GM12891 (cell line): ENCODE measurements around the gene TPR.

Experiments
- POLR2A ChIP-seq: IDR thresholded peaks from 2 replicates; pipeline ENCODE4 v1.6.1; 2011; ENCODE audit warnings: low read depth, low read length, control low read depth
- POU2F2 ChIP-seq: IDR thresholded peaks from 2 replicates; pipeline ENCODE4 v1.6.1; 2011; ENCODE audit warnings: low read depth, mild to moderate bottlenecking, control low read depth, low read length, moderate library complexity
- TAF1 ChIP-seq: IDR thresholded peaks from 2 replicates; pipeline ENCODE4 v1.6.1; 2011; ENCODE audit warnings: low read depth, low read length, control low read depth

GRCh38 chr1:186292875-186293274 lies 82.2 kb downstream of the TPR start:
- TF ChIP-seq POLR2A (no peak), TAF1 (no peak), POU2F2 (no peak)
